Measurements from ENCODE around the gene PARD3. TPM values are rescaled to one million over a fixed set of nuclear protein-coding genes. Genes with fewer than 3 reads are reported as not detected.
"Not testable (repeated sequence)": the region's sequence is repeated elsewhere in the genome, so short reads cannot be mapped to it uniquely, and the experiment has no call there.

PARD3 gene
- total RNA-seq, 4 donors from 2014 or later, result 150 to 172 (median 165) TPM

DNA sequence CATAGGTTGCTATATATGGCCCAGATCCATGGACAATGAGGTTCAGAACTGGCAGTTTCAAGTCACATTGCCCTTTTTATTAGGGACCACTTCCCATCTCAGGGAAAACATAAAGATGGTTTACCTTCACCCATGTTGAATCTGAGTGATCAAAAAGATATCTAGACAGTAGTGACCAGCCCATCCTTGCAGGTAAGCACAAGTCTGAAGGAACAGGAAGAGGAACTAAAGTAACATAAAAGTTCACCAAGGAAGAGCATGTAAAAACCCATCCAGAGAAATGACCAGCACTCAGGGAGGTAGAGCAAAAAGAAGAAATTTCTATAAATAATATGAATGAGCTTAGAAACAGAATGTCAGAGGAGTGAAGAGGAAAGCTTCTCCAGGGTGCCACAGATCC, 382.5 kb downstream of the PARD3 start:
- H3K4me3 ChIP-seq (ENCODE audit: low read depth, poor library complexity, severe bottlenecking), result no peak overlapping the region
- intact Hi-C loops (cut with DNase I; ENCODE audit: low total_unique reads), result no loop called here
- no peak for DNase-seq (ENCODE audit: low spot score in 2 of 2)
- no peak for TF ChIP-seq POLR2A (IDR thresholded peaks at IDR 0.05)
- TF ChIP-seq, protein P1, sequence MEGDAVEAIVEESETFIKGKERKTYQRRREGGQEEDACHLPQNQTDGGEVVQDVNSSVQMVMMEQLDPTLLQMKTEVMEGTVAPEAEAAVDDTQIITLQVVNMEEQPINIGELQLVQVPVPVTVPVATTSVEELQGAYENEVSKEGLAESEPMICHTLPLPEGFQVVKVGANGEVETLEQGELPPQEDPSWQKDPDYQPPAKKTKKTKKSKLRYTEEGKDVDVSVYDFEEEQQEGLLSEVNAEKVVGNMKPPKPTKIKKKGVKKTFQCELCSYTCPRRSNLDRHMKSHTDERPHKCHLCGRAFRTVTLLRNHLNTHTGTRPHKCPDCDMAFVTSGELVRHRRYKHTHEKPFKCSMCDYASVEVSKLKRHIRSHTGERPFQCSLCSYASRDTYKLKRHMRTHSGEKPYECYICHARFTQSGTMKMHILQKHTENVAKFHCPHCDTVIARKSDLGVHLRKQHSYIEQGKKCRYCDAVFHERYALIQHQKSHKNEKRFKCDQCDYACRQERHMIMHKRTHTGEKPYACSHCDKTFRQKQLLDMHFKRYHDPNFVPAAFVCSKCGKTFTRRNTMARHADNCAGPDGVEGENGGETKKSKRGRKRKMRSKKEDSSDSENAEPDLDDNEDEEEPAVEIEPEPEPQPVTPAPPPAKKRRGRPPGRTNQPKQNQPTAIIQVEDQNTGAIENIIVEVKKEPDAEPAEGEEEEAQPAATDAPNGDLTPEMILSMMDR (IDR thresholded peaks at IDR 0.05), result no peak

- no peak for DNase-seq (ENCODE audit: low spot score in 2 of 2)
- TF ChIP-seq, protein P1 (IDR thresholded peaks at IDR 0.05), result no peak
- no peak for TF ChIP-seq POLR2A (IDR thresholded peaks at IDR 0.05)
- no peak overlapping the region for H3K4me3 ChIP-seq (ENCODE audit: low read depth, poor library complexity, severe bottlenecking)
- intact Hi-C loops (cut with DNase I; ENCODE audit: low total_unique reads), result no loop called here
- 76 to 81% methylated on average over 3 of the region's 3 CpGs for WGBS, 2 donors
Observed at GRCh38 chr10:34430685-34431084, 384.4 kb downstream of the PARD3 start.

DNA sequence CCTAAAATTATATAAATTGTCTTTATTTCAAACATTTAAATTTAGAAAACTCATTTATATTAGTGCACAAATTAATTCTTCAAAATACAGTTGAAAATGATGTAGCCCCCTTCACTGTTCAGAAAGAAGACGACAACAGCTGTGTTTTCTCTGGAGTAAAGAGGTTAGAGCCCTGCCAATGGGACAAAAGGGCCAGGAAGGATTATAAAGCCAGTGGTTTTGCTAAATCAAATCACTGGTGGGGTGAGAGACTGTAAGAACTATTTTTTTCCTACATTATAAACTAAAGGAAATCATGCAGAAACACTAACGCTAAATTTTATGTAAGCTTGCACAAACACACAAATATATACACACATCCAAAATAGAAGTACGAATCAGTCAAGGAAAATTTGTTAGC, 386.6 kb downstream of the PARD3 start:
- DNase-seq (ENCODE audit: low spot score in 2 of 2), result no peak
- 32 to 63% methylated on average over 3 of the region's 3 CpGs for WGBS, 2 donors
- intact Hi-C loops (cut with DNase I; ENCODE audit: low total_unique reads), result no loop called here
- H3K4me3 ChIP-seq (ENCODE audit: low read depth, poor library complexity, severe bottlenecking), result no peak overlapping the region
- TF ChIP-seq POLR2A (IDR thresholded peaks at IDR 0.05), result no peak
- TF ChIP-seq, protein P1 (IDR thresholded peaks at IDR 0.05), result no peak

- intact Hi-C loops (cut with DNase I; ENCODE audit: low total_unique reads), result no loop called here
- WGBS, 2 donors, result 85% methylated on average over 3 of the region's 3 CpGs
- TF ChIP-seq, protein P1 (IDR thresholded peaks at IDR 0.05), result no peak
- no peak for TF ChIP-seq POLR2A (IDR thresholded peaks at IDR 0.05)
- no peak overlapping the region for H3K4me3 ChIP-seq (ENCODE audit: low read depth, poor library complexity, severe bottlenecking)
- DNase-seq (ENCODE audit: low spot score in 2 of 2), result no peak
Observed at GRCh38 chr10:34427911-34428216, 387.2 kb downstream of the PARD3 start.

DNA sequence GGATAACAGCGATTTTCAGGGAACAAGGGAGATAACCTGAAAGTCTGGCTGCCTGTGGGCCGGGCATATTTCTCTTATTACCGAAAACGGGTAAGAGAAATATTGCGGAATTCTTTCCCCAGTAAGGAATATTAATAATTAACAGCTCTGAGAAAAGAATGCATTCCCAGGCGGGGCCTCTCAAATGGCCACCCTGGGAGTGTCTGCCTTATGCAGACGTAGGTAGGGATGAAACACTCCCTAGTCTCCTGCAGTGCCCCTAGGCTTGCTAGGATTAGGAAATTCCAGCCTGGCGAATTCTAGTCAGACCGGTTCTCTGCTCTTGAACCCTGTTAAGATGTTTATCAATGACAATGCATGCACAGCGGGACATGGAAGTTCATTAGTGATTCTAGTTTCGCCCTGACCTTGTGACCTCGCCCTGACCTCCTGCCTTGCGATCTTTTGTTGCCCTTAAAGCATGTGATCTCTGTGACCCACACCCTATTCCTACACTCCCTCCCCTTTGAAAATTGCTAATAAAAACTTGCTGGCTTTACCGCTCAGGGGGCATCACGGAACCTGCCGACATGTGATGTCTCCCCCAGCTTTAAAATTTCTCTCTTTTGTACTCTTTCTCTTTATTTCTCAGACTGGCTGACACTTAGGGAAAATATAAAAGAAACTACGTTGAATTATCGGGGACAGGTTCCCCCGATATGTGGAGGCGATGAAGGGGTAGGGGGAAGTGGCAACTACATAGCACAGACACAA, 387.8 kb downstream of the PARD3 start:
- intact Hi-C loops (cut with DNase I; ENCODE audit: low total_unique reads); DNase-seq (ENCODE audit: low spot score in 2 of 2): not testable (repeated sequence)
- WGBS, 2 donors, result 76 to 82% methylated on average over 20 of the region's 20 CpGs

DNA sequence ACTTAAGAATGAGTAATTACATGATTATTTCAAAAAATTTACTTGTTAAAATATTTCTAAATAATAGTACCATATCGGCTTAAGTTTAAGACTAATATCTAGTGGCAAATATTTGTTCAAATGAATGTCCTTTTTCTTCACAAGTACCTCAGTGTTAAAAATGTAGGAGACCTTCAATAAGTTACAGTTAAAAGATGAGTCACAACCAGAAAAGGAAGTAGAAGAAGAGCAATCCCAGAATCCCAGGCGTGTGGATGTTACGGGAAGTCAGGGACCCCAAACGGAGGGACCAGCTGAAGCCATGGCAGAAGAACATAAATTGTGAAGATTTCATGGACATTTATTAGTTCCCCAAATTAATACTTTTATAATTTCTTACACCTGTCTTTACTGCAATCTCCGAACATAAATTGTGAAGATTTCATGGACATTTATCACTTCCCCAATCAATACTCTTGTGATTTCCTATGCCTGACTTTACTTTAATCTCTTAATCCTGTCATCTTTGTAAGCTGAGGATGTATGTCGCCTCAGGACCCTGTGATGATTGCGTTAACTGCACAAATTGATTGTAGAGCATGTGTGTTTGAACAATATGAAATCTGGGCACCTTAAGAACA, 388.4 kb downstream of the PARD3 start:
- H3K4me3 ChIP-seq (ENCODE audit: low read depth, poor library complexity, severe bottlenecking); DNase-seq (ENCODE audit: low spot score in 2 of 2); intact Hi-C loops (cut with DNase I; ENCODE audit: low total_unique reads): not testable (repeated sequence)
- 94 to 96% methylated on average over 7 of the region's 7 CpGs for WGBS, 2 donors

More for the DNA sequence above, 387.8 kb downstream of the PARD3 start:
- not testable (repeated sequence) for H3K4me3 ChIP-seq (ENCODE audit: low read depth, poor library complexity, severe bottlenecking)

DNA sequence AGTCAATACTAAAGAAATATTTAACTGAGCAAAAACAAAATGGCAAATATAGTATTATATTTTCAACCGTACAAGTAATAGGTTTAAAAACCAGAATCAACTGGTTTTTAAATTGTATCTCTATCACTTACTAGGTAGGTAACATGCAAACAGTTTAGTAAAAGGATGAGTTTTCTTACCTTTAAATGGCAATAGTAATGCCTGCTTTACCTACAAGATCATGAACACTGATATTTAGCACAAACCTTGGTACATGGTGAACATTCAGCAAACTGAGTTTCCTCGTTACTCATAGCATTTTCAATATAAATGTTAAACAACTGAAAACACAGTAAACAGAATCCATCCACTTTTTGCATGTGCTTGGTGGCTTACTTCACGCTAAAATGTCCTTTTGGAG, 389.1 kb downstream of the PARD3 start:
- no peak for TF ChIP-seq POLR2A (IDR thresholded peaks at IDR 0.05)
- TF ChIP-seq, protein P1 (IDR thresholded peaks at IDR 0.05), result no peak
- 65 to 83% methylated on average over 3 of the region's 3 CpGs for WGBS, 2 donors
- no peak for DNase-seq (ENCODE audit: low spot score in 2 of 2)
- no peak overlapping the region for H3K4me3 ChIP-seq (ENCODE audit: low read depth, poor library complexity, severe bottlenecking)
- intact Hi-C loops (cut with DNase I; ENCODE audit: low total_unique reads), result no loop called here
